Fibroblast of skin of right quadriceps (primary cell): ENCODE measurements around the gene SGCD.
A peak's percentile ranks its signal among the peaks of the same experiment; 100 is the strongest.
"Not testable (repeated sequence)": the region's sequence is repeated elsewhere in the genome, so short reads cannot be mapped to it uniquely, and the experiment has no call there.

ENCODE experiments used
- DNase-seq: peaks from one replicate; pipeline ENCODE4 v3.0.0-alpha.2; 2013

Gene SGCD

GRCh38 chr5:156587012-156587411, 260.0 kb downstream of the SGCD start:
- no peak for DNase-seq

- no peak for DNase-seq
Measured at GRCh38 chr5:156588306-156588705, 261.3 kb downstream of the SGCD start.

DNA sequence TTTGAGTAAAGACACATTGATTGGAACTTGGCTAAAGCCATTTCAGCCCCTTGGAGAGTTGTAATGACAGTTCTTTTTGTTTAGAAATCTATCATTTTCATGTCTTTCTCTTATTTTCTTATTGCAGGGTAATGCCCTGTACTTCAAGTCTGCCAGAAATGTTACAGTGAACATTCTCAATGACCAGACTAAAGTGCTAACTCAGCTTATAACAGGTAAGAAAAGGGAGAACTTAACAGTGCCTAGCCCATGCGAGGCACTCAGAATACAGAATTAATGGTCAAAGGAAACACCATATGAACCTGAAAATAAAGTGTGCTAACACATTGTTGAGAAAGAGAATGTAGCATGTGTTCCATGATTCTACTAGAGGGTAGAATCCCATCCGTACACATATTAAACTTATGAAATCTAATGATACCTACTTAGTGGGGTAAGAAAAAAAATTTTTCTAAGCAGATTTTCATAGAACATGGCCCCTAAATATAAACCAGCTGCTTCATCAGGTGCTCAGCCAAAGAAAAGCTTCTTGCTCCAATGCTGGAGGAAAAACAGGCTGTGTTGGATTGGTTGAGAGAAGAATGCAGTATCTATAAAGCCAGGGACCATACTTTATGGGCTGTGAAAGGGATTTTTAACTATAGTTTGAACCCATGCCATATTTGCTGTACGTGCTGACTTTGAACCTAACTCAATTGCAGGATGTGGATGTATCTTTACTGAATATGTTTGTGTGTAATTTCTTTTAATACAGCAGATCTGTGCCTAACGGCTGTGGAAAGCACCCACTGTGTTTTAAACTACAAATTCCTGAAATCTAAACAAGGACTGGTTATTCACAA, 262.4 kb downstream of the SGCD start:
- DNase-seq: no peak

DNA sequence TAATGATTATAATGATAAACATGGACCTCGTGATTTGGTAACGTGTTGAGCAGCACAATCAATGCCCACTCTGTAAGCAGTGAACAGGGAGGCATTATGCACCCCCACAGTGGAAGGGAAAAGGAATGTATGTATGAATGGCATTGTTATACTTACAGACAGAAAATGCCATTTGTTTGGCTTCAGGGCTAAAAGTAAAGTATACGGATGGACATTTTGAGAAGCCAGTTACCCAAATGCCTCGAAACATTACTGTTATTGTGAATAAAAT, 262.9 kb downstream of the SGCD start:
- DNase-seq: no peak

DNA sequence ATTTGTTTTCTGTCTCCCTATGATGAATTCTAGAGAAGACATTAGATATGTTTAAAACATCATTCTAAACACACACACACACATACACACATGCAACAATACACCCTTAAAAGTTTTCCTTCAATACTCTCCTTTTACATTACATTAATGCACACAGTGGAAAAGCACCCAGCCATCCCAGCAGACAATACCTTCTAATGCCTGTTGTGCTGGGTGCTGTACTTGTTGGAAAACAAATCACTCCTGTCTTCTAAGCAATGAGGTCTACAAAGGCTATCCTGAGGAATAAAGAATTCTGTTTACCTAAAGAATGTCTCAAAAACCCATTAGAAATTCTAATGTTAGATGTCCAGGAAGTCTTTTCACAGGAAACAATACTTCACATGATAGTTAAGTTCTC, 264.0 kb downstream of the SGCD start:
- no peak for DNase-seq

GRCh38 chr5:156591631-156592030, 264.7 kb downstream of the SGCD start:
- DNase-seq: no peak

DNA sequence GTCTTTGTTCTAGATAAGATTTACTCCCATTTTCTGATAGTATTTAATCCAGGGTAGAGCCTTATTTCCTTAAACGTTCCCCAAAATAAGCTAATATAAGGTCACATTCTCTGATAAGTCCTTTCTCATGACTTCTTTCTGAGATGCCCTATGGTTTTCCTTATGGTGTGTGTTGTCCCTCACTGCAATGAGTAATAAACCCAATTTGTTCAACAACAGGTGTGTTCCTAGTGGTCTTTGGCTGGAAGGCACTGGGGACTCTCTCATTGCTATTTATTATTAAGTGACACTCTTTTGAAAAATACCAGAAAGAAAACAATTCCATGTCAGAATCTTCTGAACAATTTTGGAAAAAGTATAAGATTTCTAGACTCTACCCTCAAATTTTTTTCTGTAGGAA, 266.6 kb downstream of the SGCD start:
- DNase-seq: no peak

DNA sequence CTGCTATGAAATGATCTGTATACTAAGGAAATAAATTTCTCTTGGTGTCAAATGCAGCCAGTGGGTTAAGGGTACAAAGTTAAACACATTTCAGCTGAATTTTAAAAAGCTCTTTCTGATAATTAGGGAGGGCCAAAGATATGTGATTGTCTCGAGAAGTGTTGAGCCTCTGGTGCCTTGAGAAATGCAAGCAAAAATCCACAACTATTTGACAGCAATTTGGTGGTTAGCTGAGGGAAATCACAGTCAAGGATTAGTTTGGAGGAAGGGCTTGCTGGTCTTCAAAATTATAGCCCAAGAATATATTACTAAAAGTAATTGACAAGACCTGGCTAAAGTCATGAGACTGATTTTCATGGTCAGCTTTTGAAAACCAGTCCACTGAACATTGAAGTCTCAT, 267.4 kb downstream of the SGCD start:
- DNase-seq: peak; percentile 18

GRCh38 chr5:156595132-156595787, 268.3 kb downstream of the SGCD start:
- DNase-seq: peak; percentile 27

DNA sequence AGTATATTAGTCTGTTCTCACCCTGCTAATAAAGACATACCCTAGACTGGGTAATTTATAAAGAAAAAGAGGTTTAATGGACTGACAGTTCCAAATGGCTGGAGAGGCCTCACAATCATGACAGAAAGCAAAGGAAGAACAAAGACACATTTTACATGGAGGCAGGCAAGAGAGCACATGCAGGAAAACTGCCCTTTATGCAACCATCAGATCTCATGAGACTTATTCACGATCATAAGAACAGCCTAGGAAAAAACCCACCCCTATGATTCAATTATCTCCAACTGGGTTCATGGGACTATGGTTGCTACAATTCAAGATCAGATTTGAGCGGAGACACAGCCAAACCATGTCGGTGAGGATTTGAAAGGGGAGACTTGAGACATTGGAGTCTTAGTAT, 270.3 kb downstream of the SGCD start:
- DNase-seq: no peak

DNA sequence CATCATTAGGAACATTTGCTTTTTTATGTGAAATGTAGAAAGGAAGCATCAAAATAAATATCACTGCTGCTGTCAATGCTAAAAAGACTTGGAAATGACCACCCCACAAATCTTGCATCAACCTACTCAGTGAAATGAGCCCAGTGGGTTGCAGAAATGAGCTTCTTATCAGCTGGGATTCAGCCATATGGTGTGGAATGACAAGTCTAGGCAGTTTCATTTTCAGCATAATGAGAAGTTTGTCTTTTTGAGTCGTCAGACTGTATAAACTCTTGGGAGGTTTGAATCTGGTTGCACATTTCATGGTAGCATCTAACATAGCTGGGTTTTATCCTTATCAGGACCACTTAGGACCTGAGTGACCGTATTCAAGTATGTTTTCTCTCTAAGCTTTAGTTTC, 272.0 kb downstream of the SGCD start:
- no peak for DNase-seq

GRCh38 chr5:156610582-156610981, 283.6 kb downstream of the SGCD start:
- not testable (repeated sequence) for DNase-seq

- DNase-seq: no peak
Measured at GRCh38 chr5:156615901-156616300, 288.9 kb downstream of the SGCD start.

DNA sequence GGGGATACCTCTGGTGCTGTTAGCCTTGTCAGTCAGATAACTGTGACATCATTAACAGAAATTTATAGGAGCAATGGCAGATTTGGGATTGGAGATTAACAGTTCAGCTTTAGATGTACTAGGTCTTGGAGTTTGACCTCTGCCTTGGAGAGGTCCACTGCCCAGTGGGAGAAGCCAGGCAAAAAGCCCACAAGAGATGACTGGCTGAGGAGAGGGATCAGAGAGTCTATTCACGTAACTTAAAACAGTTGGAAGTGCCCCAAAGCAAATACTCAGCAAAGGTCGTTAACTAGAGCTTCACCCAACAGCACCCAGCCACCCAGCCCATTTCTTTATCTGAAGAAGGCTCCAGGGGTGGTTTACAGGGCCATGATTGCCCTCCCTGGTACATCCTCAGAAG, 290.5 kb downstream of the SGCD start:
- no peak for DNase-seq

DNA sequence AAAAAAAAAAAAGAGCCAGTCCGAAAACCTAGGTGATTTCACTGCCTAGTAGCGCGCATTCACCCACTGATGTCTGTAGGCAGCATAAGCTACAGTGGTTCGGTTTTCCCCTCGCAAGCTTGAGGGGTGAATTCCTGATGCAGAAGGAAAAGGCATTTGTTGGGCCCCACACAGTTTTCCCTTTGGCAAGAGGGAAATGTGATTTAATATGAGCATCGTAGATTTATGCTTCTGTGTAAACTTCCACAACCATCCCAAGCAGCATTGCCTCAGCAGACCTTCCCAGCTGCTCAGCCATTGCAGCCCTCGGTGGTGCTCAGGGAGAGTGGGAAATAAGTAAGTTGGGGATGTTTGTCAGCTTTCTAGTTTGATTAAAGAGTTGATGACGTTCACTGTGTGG, 291.6 kb downstream of the SGCD start:
- DNase-seq: no peak

DNA sequence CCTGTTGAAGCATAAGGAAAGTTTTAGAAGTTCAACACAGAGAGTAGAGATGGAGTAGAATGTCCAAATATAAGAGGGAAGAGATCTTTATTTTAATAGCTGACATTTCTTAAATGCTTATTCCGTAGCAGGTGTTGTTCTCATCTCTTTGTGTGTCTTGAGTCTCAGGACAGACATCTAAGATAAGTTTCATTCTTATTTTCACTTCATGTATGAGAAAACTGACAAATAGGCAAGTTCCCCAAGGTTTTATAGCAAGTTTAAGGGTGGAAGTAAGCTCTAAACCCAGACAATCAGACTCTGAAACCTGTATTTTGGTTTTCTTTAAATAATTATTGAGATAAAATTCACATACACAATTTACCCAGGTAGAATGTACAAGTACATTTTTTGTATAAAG, 294.8 kb downstream of the SGCD start:
- DNase-seq: no peak

DNA sequence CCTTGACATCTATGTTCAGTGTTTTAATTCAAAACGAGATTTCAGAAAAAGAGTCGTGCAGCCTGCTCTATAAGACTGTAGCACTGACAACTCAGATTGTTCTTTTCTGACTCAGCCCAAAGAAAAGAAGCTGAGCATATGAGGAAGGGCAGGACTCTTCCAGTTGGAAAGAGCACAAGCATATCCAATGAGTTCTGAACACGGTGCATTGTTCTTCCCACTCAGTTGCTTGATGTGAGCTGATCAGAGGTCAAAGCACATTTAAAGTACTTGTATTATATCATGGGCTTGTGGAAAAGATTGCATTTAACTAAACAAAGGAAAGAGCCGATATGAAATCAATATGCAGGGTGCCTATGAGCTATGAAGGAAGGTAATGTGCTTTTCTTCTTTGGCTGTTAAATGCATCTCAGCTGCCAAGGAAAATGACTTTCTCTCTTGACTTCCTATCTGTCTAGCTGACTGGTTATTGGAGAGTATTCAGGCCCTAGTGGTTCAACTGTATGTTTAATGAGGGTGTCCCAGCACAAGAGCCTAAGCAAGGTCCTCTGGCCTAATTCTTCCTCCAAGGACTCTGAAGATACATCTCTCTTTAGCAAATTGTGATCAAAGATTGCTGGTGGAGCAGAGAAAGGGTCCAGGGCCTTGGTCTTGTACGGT, 296.5 kb downstream of the SGCD start:
- no peak for DNase-seq

DNA sequence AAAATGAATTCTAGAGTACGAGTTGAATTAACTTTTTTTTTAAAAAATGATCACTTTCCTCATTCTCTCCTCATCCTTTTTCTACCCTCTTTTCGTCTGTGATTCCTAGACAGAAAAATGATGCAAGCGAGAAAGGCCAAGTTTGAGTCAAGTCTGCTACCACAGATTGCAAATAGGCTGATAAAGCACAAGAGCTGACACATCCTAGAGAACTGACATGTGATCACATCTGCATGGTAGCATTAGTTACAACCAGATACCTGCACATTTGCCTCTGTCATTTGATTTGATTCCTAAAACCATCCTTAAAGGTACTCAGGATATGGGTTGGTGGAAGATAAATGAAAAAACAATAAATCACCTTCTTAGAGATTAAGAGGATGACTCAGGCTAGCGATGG, 297.7 kb downstream of the SGCD start:
- DNase-seq: no peak

DNA sequence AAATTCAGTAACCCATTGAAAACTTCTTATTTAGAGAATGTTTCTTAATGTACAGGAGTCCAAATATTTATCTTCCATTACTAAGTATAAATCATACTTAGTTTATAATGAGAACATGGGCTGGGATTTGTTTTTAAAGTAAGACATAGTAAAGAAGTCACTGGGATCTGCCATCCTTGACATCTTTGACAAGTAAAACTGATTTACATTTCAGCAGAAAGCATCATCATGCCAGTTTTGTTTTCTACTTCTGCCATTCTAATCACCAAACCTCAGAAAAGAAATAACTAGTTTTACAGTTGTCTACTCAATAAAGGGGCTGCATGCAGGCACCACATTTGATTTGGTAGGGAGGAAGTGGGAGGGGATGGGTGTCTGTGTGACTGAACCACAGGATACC, 301.5 kb downstream of the SGCD start:
- DNase-seq: no peak

DNA sequence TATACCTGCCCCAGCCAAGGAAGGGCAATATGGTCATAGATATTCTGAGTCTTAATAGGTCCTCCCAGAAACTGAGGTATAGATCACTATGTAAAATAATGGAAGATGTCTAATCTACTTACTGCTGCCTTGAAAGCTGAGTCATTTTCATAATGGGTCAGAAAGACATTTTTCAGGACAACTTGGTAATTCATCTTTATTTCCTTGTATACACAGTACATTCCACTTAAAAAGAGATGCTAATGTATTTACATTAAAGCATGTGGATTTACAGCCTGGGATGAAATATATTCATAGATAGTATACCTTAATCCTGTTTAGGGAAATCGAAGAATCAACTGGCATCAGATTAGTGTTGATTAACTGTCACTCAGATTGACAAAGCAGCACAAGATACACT, 304.0 kb downstream of the SGCD start:
- DNase-seq: no peak

DNA sequence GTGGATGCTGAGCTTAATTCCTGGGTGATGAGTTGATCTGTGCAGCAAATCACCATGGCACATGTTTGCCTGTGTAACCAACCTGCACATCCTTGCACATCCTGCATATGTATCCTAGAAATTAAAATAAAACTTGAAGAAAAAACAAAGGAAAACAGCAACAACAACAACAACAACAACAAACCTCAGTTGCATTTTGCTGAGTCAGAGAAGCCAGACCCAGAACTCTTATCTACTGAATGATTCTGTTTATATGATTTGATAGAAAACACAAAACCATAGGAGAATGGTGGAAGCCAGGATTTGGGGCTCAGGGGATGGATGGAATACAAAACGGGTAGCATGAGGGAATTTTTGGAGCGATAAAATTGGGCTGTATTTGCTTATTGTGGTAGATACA, 307.3 kb downstream of the SGCD start:
- DNase-seq: no peak

GRCh38 chr5:156640691-156641241, 313.8 kb downstream of the SGCD start:
- DNase-seq: peak; percentile 89

GRCh38 chr5:156641686-156642085, 314.7 kb downstream of the SGCD start:
- DNase-seq: peak; percentile 37

DNA sequence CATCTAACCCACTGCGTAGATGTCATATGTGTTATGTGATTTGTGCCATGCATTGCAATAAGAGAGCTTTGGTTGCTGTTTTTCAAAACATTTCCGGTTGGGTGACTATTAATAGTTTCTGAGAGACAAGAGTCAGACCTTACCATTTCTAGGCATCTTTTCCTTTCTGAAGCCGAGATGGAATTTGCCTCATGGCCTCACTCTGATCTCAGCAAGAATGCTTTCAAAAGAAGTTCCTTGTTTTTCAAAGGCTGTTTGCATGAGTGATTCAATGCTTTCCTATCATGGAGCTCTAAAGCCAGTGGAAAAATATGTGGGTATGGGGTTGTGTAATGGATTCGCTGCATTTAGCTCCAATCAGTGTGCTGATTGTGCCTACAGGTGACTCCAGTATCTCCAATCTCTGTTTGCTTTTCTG, 320.1 kb downstream of the SGCD start:
- DNase-seq: peak; percentile 26
